Gastroesophageal sphincter (tissue), 4 donors: ENCODE results near the gene OR51A2. TPM values are rescaled to one million over a fixed set of nuclear protein-coding genes. Genes with fewer than 3 reads are reported as not detected.

Experiments used
- ATAC-seq: fragments of 150-250 bp; one replicate; pipeline ENCODE4 v1.9.1; 2016; ENCODE audit warnings: mild to moderate bottlenecking, moderate library complexity
- H3K27ac ChIP-seq, 4 donors: fragments of 200-600 bp; sonication (generic) in 3 of 4; 1 replicate in 3 of 4; 2 replicates in 1 of 4; pipeline ENCODE4 v1.5.1; 2016 to 2019
- H3K27me3 ChIP-seq: fragments of 200-600 bp; sonication (generic); one replicate; pipeline ENCODE4 v1.5.1; 2019
- H3K36me3 ChIP-seq, 2 donors: fragments of 200-600 bp; sonication (generic); one replicate each; pipeline ENCODE4 v1.5.1; 2019; ENCODE audit warnings: control low read depth in 1 of 2
- H3K4me1 ChIP-seq, 3 donors: fragments of 200-600 bp; sonication (generic); 1 replicate in 2 of 3; 2 replicates in 1 of 3; pipeline ENCODE4 v1.5.1; 2016 to 2019; ENCODE audit warnings: control low read depth in 2 of 3
- H3K4me3 ChIP-seq, 2 donors: fragments of 200-600 bp; sonication (generic); one replicate each; pipeline ENCODE4 v1.5.1; 2019; ENCODE audit warnings: mild to moderate bottlenecking in 1 of 2, moderate library complexity in 1 of 2
- H3K9me3 ChIP-seq, 3 donors: fragments of 200-600 bp; sonication (generic); one replicate each; pipeline ENCODE4 v1.5.1; 2017 to 2019; ENCODE audit warnings: control low read depth in 2 of 3
- EP300 ChIP-seq: sonication (generic); formaldehyde crosslinking; IDR thresholded peaks from one replicate; pipeline ENCODE4 v1.6.1; 2017; ENCODE audit warnings: antibody characterized with exemption, mild to moderate bottlenecking
- POLR2A ChIP-seq, 2 donors: fragments of 450-650 bp; IDR thresholded peaks; one replicate each; pipeline ENCODE4 v1.6.1; 2017; ENCODE audit warnings: antibody characterized with exemption in 2 of 2, mild to moderate bottlenecking in 2 of 2, moderate library complexity in 1 of 2
- POLR2AphosphoS5 ChIP-seq: sonication (generic); formaldehyde crosslinking; IDR thresholded peaks from one replicate; pipeline ENCODE4 v1.6.1; 2017; ENCODE audit warnings: antibody characterized with exemption
- WGBS, 2 donors: methylation state at CpG; one replicate each; pipeline ENCODE4 v1.1.5; 2018; ENCODE audit warnings: low coverage in 1 of 2; 5-methylcytosine and 5-hydroxymethylcytosine counted together
- total RNA-seq, 4 donors: library from RNA; depleted of rRNA; stranded (reverse); fragments of >200 nt; gene quantifications; one replicate each; pipeline ENCODE4 v1.1.0, GENCODE V29; 2016
- TF ChIP-seq, protein P1 (sequence below), 4 experiments: fragments of 200-600 bp in 2 of 4; fragments of 450-650 bp in 2 of 4; sonication (generic) in 1 of 4; IDR thresholded peaks; one replicate each; pipeline ENCODE4 v1.5.1; 2017 to 2019; ENCODE audit warnings: antibody characterized with exemption in 4 of 4, mild to moderate bottlenecking in 2 of 4, moderate library complexity in 2 of 4

OR51A2 gene
- total RNA-seq, 4 donors from 2014 or later, result not detected

DNA sequence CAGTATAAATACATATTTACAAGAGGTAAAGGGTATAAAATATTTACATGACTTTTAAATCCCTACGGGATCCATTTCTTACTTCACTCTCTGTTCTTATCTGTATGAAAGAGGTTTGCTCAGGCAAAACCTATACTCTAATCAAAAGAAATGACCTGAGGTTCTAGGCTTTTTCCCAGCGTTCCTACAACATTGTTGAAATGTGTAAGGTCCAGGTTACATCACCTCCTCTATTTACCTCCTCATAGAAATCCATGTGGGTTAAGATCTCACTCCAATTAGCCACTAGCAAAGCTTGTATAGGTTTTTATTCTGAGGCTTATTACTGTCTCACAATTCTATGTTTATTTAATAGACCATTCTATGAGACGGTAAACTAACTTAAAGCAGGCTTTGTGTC, 27.2 kb upstream of the OR51A2 start:
- no peak overlapping the region for H3K27ac ChIP-seq
- WGBS, 2 donors, result 55 to 73% methylated on average over 3 of the region's 3 CpGs
- H3K4me1 ChIP-seq, result no peaks in the 10 kb centered on the region
- no peaks in the 10 kb centered on the region for H3K36me3 ChIP-seq
- ATAC-seq, result no peak
- no peaks in the 10 kb centered on the region for H3K27me3 ChIP-seq
- TF ChIP-seq POLR2AphosphoS5 (no peak), POLR2A (IDR thresholded peaks at IDR 0.05) (no peak), EP300 (no peak)
- TF ChIP-seq, protein P1, sequence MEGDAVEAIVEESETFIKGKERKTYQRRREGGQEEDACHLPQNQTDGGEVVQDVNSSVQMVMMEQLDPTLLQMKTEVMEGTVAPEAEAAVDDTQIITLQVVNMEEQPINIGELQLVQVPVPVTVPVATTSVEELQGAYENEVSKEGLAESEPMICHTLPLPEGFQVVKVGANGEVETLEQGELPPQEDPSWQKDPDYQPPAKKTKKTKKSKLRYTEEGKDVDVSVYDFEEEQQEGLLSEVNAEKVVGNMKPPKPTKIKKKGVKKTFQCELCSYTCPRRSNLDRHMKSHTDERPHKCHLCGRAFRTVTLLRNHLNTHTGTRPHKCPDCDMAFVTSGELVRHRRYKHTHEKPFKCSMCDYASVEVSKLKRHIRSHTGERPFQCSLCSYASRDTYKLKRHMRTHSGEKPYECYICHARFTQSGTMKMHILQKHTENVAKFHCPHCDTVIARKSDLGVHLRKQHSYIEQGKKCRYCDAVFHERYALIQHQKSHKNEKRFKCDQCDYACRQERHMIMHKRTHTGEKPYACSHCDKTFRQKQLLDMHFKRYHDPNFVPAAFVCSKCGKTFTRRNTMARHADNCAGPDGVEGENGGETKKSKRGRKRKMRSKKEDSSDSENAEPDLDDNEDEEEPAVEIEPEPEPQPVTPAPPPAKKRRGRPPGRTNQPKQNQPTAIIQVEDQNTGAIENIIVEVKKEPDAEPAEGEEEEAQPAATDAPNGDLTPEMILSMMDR (IDR thresholded peaks at IDR 0.05), result no peak
- no peaks in the 10 kb centered on the region for H3K9me3 ChIP-seq
- no peak overlapping the region for H3K4me3 ChIP-seq

GRCh38 chr11:4979036-4979435, 23.5 kb upstream of the OR51A2 start:
- no peaks in the 10 kb centered on the region for H3K36me3 ChIP-seq
- WGBS, 2 donors, result 45% methylated on average over 3 of the region's 3 CpGs
- no peaks in the 10 kb centered on the region for H3K27me3 ChIP-seq
- no peaks in the 10 kb centered on the region for H3K4me1 ChIP-seq
- no peak overlapping the region for H3K4me3 ChIP-seq
- no peaks in the 10 kb centered on the region for H3K9me3 ChIP-seq
- ATAC-seq, result no peak
- H3K27ac ChIP-seq, result no peak overlapping the region
- TF ChIP-seq EP300 (no peak), POLR2A (IDR thresholded peaks at IDR 0.05) (no peak), POLR2AphosphoS5 (no peak)
- TF ChIP-seq, protein P1 (IDR thresholded peaks at IDR 0.05), result no peak

- Histone ChIP-seq H3K27ac (no peak overlapping the region), H3K4me3 (no peak overlapping the region), H3K36me3 (no peaks in the 10 kb centered on the region), H3K27me3 (no peaks in the 10 kb centered on the region), H3K9me3 (no peaks in the 10 kb centered on the region), H3K4me1 (no peaks in the 10 kb centered on the region)
- TF ChIP-seq EP300 (no peak), POLR2A (IDR thresholded peaks at IDR 0.05) (no peak), POLR2AphosphoS5 (no peak)
- TF ChIP-seq, protein P1 (IDR thresholded peaks at IDR 0.05), result no peak
- ATAC-seq, result no peak
- WGBS, 2 donors, result 81 to 86% methylated on average over 4 to 5 of the region's 5 CpGs
Measured at GRCh38 chr11:4975436-4975835, 19.9 kb upstream of the OR51A2 start.

- no peak for TF ChIP-seq POLR2A (IDR thresholded peaks at IDR 0.05)
- TF ChIP-seq, protein P1 (IDR thresholded peaks at IDR 0.05), result no peak
- TF ChIP-seq EP300, result no peak
- TF ChIP-seq POLR2AphosphoS5, result no peak
- Histone ChIP-seq H3K27ac (no peak overlapping the region), H3K4me1 (no peaks in the 10 kb centered on the region), H3K27me3 (no peaks in the 10 kb centered on the region), H3K4me3 (no peak overlapping the region), H3K9me3 (no peaks in the 10 kb centered on the region), H3K36me3 (no peaks in the 10 kb centered on the region)
- 25 to 33% methylated on average over 1 of the region's 1 CpG for WGBS, 2 donors
- ATAC-seq, result no peak
Measured at GRCh38 chr11:4962816-4963215, 7.3 kb upstream of the OR51A2 start.

DNA sequence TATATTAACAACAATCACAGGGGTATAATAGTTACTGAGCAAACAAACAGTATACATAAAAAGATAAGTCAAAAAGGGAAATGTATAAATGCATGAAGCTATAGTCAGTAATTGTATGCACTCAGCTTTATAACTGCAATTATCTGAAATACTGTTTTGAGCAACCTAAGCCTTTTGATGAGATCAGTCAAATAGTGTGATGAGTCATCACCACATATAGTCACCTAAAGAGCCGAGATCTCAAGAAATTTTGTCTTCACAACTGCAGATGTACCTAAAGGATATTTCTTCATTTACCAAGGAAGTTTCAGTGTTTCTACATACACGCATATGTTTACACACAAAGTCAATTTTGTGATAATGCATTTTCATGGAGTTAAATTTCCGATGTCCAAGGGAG, 5.4 kb upstream of the OR51A2 start:
- Histone ChIP-seq H3K36me3 (no peaks in the 10 kb centered on the region), H3K4me3 (no peak overlapping the region), H3K4me1 (no peaks in the 10 kb centered on the region), H3K27me3 (no peaks in the 10 kb centered on the region), H3K27ac (no peak overlapping the region), H3K9me3 (no peaks in the 10 kb centered on the region)
- WGBS, 2 donors, result 73 to 78% methylated on average over 3 of the region's 3 CpGs
- TF ChIP-seq POLR2AphosphoS5 (no peak), EP300 (no peak), POLR2A (IDR thresholded peaks at IDR 0.05) (no peak)
- TF ChIP-seq, protein P1 (IDR thresholded peaks at IDR 0.05), result no peak
- no peak for ATAC-seq
